ENCODE data around the gene NCK1. TPM values are rescaled to one million over a fixed set of nuclear protein-coding genes. Genes with fewer than 3 reads are reported as not detected.
"Not testable (repeated sequence)": the region's sequence is repeated elsewhere in the genome, so short reads cannot be mapped to it uniquely, and the experiment has no call there.

Gene NCK1
- polyA plus RNA-seq, 1 experiment, result 11.7 TPM

DNA sequence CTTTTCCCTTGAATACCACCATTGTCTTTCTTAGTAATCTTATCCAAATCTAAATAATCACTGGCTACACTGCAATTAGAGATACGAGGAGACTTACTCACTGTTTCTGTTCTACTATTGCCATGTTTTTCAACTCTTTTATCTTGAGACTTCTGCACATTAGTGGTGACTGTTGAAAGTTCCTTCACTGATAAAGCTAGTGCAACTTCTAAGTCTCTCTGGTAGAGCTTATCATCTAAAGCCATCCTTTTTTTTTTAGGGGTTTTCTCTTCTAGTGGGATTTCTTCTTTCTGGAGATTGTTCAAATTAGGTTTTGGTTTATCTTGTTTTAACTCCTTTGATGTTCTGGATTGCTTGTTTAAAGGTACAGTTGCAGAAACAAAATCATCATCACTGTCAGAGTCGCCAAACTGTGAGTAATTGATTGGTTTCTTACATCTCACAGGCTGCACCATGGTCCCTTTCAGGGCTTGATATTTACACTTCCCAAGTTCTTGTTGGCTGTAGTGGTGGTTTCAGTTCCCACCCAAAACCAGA lies 37.7 kb downstream of the NCK1 start:
- Histone ChIP-seq H3K4me3 (ENCODE audit: low read depth, low read length) (no peak overlapping the region), H3K36me3 (ENCODE audit: control insufficient read depth, insufficient read depth, low read length) (peaks cover 1% of the 10 kb centered on the region; the same call in 1 of the 2 replicates), H3K27me3 (ENCODE audit: control insufficient read depth, insufficient read depth, low read length) (no peaks in the 10 kb centered on the region)
- DNase-seq (ENCODE audit: low read depth), result no peak
- ChIA-PET CTCF (no interaction called here), POLR2A (interaction anchor here (0.6 kb wide), 1 partner anchor 37 kb away, joined by 5 read pairs; no protein-coding TSS in a partner anchor)
- TF ChIP-seq CTCF (IDR thresholded peaks at IDR 0.05; ENCODE audit: insufficient read depth, low read depth, low read length), result no peak

GRCh38 chr3:136900694-136901093 lies 38.7 kb downstream of the NCK1 start:
- H3K4me3 ChIP-seq (ENCODE audit: low read depth, low read length); H3K36me3 ChIP-seq (ENCODE audit: control insufficient read depth, insufficient read depth, low read length); POLR2A ChIA-PET; H3K27me3 ChIP-seq (ENCODE audit: control insufficient read depth, insufficient read depth, low read length); DNase-seq (ENCODE audit: low read depth); CTCF ChIA-PET: not testable (repeated sequence)

GRCh38 chr3:136901391-136901790 lies 39.4 kb downstream of the NCK1 start:
- peaks cover 1% of the 10 kb centered on the region; the same call in 1 of the 2 replicates for H3K36me3 ChIP-seq (ENCODE audit: control insufficient read depth, insufficient read depth, low read length)
- H3K27me3 ChIP-seq (ENCODE audit: control insufficient read depth, insufficient read depth, low read length), result no peaks in the 10 kb centered on the region
- TF ChIP-seq CTCF (IDR thresholded peaks at IDR 0.05; ENCODE audit: insufficient read depth, low read depth, low read length), result no peak
- POLR2A ChIA-PET, result no interaction called here
- no peak for DNase-seq (ENCODE audit: low read depth)
- CTCF ChIA-PET, result no interaction called here
- H3K4me3 ChIP-seq (ENCODE audit: low read depth, low read length), result no peak overlapping the region

DNA sequence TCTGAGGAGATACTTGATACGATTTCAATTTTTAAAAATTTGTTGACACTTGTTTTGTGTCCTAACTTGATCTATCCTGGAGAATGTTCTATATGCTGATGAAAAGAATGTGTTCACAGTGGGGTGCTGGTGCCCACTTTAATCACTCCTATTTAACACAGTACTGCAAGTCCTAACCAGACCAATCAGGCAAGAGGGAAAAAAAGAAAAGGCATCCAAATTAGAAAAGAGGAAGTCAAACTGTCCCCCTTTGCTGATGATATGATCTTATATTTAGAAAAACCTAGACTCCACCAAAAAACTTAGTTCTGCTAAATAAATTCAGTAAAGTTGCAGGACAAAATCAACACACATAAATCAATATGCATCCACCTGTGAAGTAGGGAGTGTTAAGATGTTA lies 40.5 kb downstream of the NCK1 start:
- POLR2A ChIA-PET; H3K36me3 ChIP-seq (ENCODE audit: control insufficient read depth, insufficient read depth, low read length); DNase-seq (ENCODE audit: low read depth); CTCF ChIA-PET; H3K4me3 ChIP-seq (ENCODE audit: low read depth, low read length); H3K27me3 ChIP-seq (ENCODE audit: control insufficient read depth, insufficient read depth, low read length): not testable (repeated sequence)

- DNase-seq (ENCODE audit: low read depth), result no peak
- Histone ChIP-seq H3K4me3 (ENCODE audit: low read depth, low read length) (no peak overlapping the region), H3K27me3 (ENCODE audit: control insufficient read depth, insufficient read depth, low read length) (no peaks in the 10 kb centered on the region), H3K36me3 (ENCODE audit: control insufficient read depth, insufficient read depth, low read length) (peaks cover 1% of the 10 kb centered on the region; the same call in 1 of the 2 replicates)
- no peak for TF ChIP-seq CTCF (IDR thresholded peaks at IDR 0.05; ENCODE audit: insufficient read depth, low read depth, low read length)
- ChIA-PET CTCF (no interaction called here), POLR2A (no interaction called here)
Observed at GRCh38 chr3:136903899-136904298, 41.9 kb downstream of the NCK1 start.

DNA sequence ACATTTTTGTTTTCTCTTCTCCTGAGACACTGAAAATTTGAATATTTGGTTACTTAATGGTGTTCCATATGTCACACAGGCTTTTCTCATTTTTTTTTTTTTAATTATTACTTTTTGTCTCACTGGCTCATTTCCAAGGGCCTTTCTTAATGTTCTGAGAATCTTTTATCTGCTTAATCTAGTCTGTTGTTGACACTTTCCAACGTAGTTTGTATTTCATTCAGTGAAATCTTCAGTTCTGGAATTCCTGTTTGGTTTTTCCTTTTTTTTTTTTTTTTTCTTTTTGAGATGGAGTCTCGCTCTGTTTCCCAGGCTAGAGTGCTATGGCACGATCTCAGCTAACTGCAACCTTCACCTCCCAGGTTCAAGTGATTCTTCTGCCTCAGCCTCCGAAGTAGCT lies 42.7 kb downstream of the NCK1 start:
- H3K36me3 ChIP-seq (ENCODE audit: control insufficient read depth, insufficient read depth, low read length), result peaks cover 1% of the 10 kb centered on the region; the same call in 1 of the 2 replicates
- no peak overlapping the region for H3K4me3 ChIP-seq (ENCODE audit: low read depth, low read length)
- H3K27me3 ChIP-seq (ENCODE audit: control insufficient read depth, insufficient read depth, low read length), result no peaks in the 10 kb centered on the region
- ChIA-PET POLR2A (no interaction called here), CTCF (no interaction called here)
- no peak for DNase-seq (ENCODE audit: low read depth)
- no peak for TF ChIP-seq CTCF (IDR thresholded peaks at IDR 0.05; ENCODE audit: insufficient read depth, low read depth, low read length)

Measured in BJ (cell line).